Lower lobe of right lung (tissue), 2 donors: Measurements from ENCODE around the gene MANEAL. TPM values are rescaled to one million over a fixed set of nuclear protein-coding genes. Genes with fewer than 3 reads are reported as not detected.
"Not testable (repeated sequence)": the region's sequence is repeated elsewhere in the genome, so short reads cannot be mapped to it uniquely, and the experiment has no call there.

Experiments
- ATAC-seq, 2 donors: fragments of 200-7000 bp; cut with Tn5 transposase; one replicate each; pipeline ENCODE4 v1.9.1; 2020 to 2022; ENCODE audit warnings: mild to moderate bottlenecking in 2 of 2, moderate library complexity in 2 of 2
- DNase-seq: peaks from one replicate; pipeline ENCODE4 v3.0.0-alpha.2; 2020
- H3K27ac ChIP-seq: fragments of 200-600 bp; one replicate; pipeline ENCODE4 v1.8.0; 2022
- H3K27me3 ChIP-seq: fragments of 200-600 bp; one replicate; pipeline ENCODE4 v1.8.0; 2022; ENCODE audit warnings: low read depth
- H3K36me3 ChIP-seq: fragments of 200-600 bp; one replicate; pipeline ENCODE4 v1.8.0; 2022; ENCODE audit warnings: mild to moderate bottlenecking
- H3K4me1 ChIP-seq: fragments of 200-600 bp; one replicate; pipeline ENCODE4 v1.8.0; 2022
- H3K4me3 ChIP-seq: fragments of 200-600 bp; one replicate; pipeline ENCODE4 v1.8.0; 2022; ENCODE audit warnings: mild to moderate bottlenecking
- H3K9me3 ChIP-seq: fragments of 200-600 bp; one replicate; pipeline ENCODE4 v1.8.0; 2022
- intact Hi-C: fragments of 100-400 bp; cut with DNase I; formaldehyde crosslinking; loops from one replicate; pipeline ENCODE4 v1.11.0; 2022
- total RNA-seq: library from RNA; stranded (reverse); fragmentation: NEBNext Ultra II Directional; extraction: Animal tissue kit (Norgen Biotek cat#: 25700); gene quantifications from one replicate; pipeline ENCODE4 v1.2.1, GENCODE V29; 2021
- TF ChIP-seq, protein P1 (sequence below): fragments of 200-600 bp; IDR thresholded peaks from one replicate; pipeline ENCODE4 v1.8.0; 2022; ENCODE audit warnings: antibody characterized with exemption, mild to moderate bottlenecking
- donor health status: DM: no; HTN: yes; CAD: no; lungs with severe emphysema.

The MANEAL gene
- total RNA-seq, 1 donor from 2014 or later: 4.9 TPM

DNA sequence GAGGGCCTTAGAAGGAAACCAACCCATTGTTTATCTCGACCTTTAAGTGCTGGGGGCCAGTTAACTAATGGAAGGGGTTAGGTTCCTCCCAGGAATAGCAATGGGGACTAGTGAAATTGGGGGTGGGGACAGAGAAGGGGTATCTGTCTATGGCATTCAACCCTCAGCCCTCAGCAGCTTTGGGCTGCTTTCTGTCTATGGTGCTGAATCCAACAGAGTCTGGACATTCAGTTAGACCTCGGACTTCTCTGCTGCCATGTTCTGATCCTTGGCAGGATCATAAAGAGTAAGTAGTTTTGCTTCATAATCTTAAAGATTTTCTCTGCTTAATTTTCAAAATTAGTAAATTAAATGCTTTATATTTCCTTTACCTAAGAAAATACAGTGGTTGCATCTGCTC, 26.2 kb upstream of the MANEAL start:
- no peak for DNase-seq
- Histone ChIP-seq H3K4me1 (no peaks in the 10 kb centered on the region), H3K4me3 (no peak overlapping the region), H3K9me3 (no peaks in the 10 kb centered on the region), H3K36me3 (no peaks in the 10 kb centered on the region), H3K27me3 (peaks cover 64% of the 10 kb centered on the region), H3K27ac (no peak overlapping the region)
- TF ChIP-seq, protein P1, sequence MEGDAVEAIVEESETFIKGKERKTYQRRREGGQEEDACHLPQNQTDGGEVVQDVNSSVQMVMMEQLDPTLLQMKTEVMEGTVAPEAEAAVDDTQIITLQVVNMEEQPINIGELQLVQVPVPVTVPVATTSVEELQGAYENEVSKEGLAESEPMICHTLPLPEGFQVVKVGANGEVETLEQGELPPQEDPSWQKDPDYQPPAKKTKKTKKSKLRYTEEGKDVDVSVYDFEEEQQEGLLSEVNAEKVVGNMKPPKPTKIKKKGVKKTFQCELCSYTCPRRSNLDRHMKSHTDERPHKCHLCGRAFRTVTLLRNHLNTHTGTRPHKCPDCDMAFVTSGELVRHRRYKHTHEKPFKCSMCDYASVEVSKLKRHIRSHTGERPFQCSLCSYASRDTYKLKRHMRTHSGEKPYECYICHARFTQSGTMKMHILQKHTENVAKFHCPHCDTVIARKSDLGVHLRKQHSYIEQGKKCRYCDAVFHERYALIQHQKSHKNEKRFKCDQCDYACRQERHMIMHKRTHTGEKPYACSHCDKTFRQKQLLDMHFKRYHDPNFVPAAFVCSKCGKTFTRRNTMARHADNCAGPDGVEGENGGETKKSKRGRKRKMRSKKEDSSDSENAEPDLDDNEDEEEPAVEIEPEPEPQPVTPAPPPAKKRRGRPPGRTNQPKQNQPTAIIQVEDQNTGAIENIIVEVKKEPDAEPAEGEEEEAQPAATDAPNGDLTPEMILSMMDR: no peak
- no peak for ATAC-seq
- intact Hi-C loops: no loop called here

DNA sequence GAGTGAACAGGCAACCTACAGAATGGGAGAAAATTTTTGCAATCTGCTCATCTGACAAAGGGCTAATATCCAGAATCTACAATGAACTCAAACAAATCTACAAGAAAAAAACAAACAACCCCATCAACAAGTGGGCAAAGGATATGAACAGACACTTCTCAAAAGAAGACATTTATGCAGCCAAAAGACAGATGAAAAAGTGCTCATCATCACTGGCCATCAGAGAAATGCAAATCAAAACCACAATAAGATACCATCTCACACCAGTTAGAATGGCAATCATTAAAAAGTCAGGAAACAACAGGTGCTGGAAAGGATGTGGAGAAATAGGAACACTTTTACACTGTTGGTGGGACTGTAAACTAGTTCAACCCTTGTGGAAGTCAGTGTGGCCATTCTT, 22.2 kb upstream of the MANEAL start:
- DNase-seq, H3K9me3 ChIP-seq, H3K4me3 ChIP-seq, H3K4me1 ChIP-seq, H3K27ac ChIP-seq, intact Hi-C loops, ATAC-seq, H3K36me3 ChIP-seq: not testable (repeated sequence)
- peaks cover 27% of the 10 kb centered on the region for H3K27me3 ChIP-seq

DNA sequence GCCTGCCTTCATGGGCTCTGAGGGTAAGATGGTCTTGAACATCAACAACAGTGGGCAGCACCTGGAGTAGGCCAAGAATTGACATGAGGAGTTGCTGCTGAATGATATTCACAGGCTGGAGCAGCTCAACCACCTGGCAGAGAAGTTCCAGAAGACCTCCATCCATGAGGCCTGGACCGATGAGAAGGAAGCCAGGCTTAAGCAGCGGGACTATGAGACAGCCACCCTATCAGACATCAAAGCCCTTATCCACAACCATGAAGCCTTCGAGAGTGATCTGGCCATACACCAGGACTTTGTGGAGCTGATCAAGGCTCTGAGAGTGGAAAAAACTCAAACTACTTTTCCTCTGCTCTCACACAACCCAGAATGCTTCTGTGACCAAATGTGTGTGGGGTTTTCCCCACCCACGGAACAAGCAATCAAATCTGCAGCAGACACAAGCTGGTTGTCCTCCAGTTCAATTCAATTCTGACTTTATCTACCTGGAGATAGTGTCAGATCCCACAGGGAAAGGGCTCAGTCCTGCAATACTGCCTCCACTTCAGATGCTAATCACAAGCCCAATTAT, 16.6 kb upstream of the MANEAL start:
- TF ChIP-seq, protein P1: no peak
- Histone ChIP-seq H3K27ac (no peak overlapping the region), H3K9me3 (no peaks in the 10 kb centered on the region), H3K4me3 (no peak overlapping the region), H3K36me3 (no peaks in the 10 kb centered on the region), H3K27me3 (no peaks in the 10 kb centered on the region), H3K4me1 (no peaks in the 10 kb centered on the region)
- ATAC-seq (no peak), DNase-seq (no peak)
- intact Hi-C loops: no loop called here

DNA sequence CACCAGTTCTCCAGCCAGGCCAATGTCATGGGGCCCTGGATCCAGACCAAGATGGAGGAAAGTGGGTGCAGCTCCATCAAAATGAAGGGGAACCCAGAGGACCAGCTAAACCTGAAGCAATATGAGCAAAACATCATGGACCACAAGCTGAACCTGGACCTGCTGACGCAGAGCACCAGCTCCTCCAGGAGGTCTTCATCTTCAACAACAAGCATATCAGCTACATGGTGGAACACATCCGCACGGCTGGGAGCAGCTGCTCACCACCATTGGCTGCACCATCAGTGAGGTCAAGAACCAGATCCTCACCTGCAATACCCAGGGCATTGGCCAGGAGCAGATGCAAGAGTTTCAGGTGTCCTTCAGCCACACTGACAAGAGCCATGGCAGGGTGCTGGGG, 15.0 kb upstream of the MANEAL start:
- intact Hi-C loops: no loop called here
- Histone ChIP-seq H3K9me3 (no peaks in the 10 kb centered on the region), H3K4me1 (no peaks in the 10 kb centered on the region), H3K4me3 (no peak overlapping the region), H3K36me3 (no peaks in the 10 kb centered on the region), H3K27me3 (peaks cover 7% of the 10 kb centered on the region), H3K27ac (no peak overlapping the region)
- DNase-seq (no peak), ATAC-seq (no peak)
- TF ChIP-seq, protein P1: no peak

DNA sequence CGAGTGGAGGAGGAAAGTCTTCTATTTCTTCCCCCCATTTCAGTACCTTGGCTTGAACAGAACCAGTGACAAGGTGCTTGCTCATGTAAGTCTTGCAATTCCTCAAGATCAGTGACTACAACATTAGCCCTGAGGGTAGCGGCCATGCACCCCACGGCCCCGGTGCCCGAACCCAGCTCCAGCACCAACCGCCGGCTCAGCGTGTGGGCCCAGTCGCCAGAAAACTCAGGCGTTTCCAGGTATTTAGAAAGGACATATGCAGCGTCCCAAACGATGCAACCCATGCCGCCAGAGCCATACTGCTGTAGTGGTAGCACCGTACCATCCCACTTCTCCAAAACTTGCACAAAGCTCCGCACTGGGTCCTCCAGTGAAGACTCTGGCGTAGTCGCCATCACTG, 11.2 kb upstream of the MANEAL start:
- DNase-seq: no peak
- H3K27me3 ChIP-seq: peaks cover 17% of the 10 kb centered on the region

More for the DNA sequence above, 11.2 kb upstream of the MANEAL start:
- Histone ChIP-seq H3K36me3 (no peaks in the 10 kb centered on the region), H3K9me3 (no peaks in the 10 kb centered on the region), H3K4me3 (no peak overlapping the region), H3K4me1 (no peaks in the 10 kb centered on the region), H3K27ac (no peak overlapping the region)
- TF ChIP-seq, protein P1: no peak
- no peak for ATAC-seq
- intact Hi-C loops: no loop called here
